ENCODE data around the gene LRCH1. TPM values are rescaled to one million over a fixed set of nuclear protein-coding genes. Genes with fewer than 3 reads are reported as not detected.

Gene LRCH1
- polyA plus RNA-seq, 3 donors = 30.0 to 33.8 (median 32.2) TPM

DNA sequence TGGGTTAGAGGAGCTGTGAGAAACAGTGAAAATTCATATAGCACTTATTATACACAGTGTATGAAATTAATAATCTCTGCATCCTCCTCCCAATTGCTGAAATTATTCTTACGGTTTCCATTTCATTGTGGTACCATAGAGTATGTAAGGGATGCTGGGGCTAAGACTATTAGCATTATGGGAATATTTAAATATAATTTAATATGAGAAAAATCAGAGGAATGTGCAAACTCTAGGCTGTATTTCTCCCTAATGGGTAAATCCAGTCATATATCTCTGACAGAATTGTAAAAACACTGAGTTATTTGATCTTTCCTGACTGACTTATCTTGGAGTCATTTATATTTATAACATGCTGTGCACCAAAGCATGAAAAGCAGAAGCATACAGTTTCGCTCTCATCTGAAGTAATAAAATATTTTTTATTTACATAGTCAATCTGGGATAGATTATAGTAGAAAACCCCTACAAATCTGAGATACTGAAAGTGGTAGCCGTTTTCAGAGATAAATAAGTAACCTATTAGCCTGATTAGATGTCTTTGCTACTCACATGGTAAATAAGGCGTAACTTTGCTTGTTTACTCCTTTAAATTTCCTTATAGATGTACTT is 34.9 kb downstream of the LRCH1 start:
- DNase-seq = no peak

DNA sequence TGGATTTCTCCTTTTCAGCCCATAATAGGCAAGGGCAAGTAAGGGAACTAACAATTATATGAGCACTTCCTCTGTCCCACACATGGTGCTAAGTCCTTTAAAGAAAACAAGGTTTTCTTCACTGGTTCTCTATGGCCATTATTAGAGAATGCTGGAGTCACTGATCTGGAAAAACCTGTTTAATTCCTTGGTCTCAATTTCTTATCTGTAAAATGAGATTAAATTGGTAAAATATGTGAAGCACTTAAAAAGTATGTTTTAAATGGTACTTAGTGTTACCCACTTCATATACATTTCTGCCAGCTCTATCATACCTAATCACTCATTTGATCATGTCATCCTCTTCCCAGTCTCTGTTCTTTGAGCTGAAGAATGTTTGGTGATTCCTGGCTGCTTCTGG is 39.4 kb downstream of the LRCH1 start:
- no peak for DNase-seq

DNA sequence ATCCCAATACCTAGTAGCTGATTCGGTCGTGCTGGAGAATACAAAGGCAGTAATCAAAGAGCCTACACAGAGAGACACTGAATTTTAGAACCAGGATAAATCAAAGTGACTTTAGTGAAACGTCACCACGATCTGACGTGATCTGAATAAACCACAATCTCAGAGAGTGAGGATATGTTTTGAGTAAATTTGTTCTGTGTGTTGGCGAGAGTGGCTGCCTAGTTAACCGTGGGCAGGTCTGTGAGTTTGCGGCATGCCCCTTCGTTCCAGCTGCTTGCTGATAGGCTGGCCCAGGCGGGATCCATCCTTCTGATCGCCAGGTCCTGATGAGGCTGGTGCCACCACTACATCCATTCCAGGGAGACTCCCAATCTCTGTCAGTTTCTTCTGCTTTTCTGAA is 40.4 kb downstream of the LRCH1 start:
- DNase-seq = no peak

DNA sequence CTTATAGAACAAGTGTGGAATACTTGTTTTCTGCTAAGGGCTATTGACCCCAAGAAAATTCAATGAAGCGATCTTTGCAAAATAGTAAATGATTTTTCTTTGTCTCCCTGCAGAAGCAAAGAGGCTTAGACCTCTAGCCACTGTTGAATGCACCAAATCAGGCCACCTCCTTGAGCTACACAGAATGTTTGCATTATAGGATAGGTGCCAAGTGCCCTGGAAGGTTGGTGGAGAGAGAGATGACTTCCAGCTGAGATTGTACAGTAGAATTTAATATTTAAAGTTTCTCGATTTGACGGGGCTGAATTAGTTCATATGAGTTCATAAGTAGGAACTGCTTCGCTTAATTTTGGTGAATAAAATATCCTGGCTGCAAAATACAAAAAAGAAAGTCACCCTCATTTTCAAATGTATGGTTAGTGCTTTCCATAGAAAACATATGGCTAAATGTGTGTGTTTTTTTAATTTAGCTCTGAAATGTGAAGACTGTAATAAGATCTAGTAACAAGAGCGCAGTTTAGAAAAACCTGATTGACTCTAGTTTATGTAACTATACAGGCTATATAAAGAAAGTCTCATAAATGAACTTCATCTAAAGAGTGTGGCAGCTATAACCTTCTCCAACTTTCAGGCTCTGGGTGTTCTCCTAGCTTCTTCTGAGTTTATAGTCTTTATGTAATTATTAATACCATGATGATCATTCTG is 41.6 kb downstream of the LRCH1 start:
- no peak for DNase-seq

DNA sequence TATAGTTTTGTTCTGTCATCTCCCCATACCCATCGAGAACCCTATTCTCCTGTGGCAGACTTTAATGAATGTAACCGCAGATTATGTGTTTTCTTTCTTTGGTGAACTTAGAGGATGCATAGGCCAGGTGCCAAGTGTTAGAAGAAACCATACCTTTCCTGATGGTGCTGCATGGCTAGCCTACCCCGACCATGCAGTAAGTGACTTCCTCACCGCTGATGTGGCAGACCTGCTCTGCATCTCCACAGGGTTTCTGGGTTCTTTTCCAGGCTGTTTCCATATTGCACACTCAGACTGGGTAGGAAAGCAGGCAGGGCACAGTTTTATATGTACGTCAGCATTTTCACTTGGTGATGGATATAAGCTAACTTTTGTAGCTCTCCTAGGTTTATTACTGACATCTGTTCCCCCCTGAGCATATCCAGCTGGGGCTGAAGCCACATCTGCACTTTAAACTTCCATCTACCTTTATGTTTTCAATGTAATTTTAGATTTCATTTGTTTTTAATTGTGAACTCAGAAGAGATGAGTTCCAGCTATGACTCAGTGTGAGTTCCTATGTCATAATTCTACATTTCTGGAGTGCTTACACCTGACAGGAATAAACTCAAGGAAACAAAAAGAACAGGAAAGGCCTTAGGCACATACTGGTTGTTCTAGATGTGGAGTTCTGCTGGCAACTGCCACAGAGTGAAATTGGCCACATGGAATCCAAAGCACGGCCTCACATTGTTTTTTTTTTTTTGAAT is 42.3 kb downstream of the LRCH1 start:
- no peak for DNase-seq

DNA sequence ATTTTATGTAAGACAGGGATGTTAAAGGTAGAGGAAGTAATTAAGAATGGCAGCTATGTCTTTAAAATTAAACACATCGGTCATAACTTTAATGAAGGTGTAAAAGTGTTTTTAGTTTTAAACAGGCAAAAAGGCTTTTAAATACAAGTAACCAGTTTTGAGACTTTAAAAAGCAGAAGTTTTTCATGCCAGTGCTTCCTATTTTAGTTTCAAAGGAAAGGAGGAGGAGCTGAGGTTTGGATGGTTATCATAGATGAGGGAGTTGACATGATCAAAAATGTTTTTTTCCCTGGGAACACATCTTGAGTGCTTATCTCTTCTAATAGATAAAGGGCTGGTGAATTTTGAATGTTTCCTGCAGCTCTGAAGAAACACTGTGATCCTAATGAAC is 42.9 kb downstream of the LRCH1 start:
- no peak for DNase-seq

DNA sequence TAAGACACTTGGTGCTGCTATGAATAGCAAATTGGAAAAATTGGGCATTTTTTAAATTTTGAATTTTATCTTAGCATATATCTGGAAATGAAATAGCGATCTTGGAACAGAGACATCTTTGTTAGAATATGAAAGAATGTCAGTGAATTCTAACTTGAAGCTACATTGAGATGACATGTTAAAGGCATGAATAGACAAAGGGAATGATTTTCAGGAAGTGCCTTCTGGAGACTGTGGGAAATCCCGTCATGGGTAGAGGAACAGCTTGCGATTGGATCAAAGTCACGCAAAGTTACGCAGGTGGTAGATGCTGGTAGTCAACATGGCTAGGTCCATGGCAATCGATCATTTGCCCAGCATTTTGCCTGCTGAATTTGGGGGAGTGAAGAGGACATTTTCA is 43.5 kb downstream of the LRCH1 start:
- no peak for DNase-seq

DNA sequence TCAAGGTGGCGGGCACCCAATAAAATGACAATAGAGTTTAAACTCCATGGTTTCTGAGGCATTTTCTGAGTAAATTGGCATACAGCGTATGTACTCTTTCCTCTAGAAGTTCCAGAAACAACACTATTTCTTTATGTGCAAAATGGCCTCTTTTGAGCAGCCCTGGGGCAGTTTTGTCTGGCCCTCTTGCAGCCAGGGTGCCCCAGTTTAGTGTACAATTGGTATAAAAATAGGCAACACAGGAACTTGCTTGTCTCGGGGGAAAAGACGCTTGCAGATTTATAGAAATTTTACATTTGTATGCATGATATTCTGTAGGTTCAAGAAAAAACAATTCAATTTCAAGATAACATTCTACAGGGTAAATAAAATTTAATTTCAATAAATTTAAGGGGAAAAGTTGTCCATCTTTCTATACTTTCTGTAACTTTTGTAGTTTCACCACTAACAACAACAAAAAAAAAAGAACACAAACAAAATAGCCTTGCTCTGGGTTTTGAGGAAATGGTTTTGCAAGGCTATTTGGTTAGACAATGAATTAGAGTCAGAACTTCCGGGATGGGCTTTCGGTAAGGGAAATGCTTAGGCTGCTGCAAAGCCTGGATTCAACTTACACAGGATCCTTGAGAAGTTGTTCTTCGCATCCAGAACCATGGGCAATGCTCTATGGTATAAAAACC is 45.3 kb downstream of the LRCH1 start:
- no peak for DNase-seq

DNA sequence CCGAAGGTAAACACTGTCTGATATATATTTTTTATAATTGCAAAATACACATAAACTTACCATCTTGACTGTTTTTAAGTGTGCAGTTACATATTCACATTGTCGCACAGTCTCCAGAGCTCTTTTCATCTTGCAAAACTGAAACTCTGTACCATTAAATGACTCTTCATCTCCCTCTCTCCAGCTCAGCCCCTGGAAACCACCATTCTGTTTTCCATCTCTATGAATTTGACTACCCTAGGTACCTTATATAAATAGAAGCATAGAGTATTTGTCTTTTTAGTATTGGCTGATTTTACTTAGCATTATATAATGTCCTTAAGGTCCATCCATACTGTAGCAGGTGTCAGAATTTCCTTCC is 45.8 kb downstream of the LRCH1 start:
- DNase-seq = no peak

DNA sequence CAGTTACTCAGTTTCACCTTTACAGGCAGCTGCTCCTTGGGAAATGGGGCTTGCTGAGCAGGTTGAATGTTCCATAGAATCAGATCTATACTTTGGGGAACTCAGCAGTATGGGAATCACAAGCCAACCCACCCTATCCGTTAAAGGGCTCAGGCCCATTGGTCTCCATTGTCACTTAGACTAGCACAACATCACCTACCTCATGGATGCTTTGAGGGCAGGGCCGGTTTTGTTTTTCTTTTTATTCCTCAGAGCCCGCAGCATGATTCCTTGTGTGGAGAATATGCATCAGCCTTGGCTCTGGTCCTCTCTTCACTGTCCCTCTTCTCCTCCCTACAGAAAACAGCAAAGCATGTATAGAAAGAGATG is 48.0 kb downstream of the LRCH1 start:
- no peak for DNase-seq

DNA sequence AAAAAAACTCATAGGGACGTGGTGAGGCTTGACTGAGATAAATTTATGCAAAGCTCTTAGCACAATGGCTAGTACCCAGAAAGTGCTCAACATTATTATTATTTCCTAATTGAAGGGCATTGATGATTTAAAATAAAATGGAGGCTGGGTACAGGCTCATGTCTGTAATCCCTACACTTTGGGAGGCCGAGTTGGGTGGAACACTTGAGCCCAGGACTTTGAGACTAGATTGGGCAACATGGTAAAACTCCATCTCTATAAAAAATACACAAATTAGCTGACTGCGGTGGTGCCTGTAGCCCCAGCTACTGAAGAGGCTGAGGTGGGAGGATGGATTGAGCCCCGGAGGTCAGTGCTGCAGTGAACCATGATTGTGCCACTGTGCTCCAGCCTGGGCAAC is 49.6 kb downstream of the LRCH1 start:
- DNase-seq = no peak

DNA sequence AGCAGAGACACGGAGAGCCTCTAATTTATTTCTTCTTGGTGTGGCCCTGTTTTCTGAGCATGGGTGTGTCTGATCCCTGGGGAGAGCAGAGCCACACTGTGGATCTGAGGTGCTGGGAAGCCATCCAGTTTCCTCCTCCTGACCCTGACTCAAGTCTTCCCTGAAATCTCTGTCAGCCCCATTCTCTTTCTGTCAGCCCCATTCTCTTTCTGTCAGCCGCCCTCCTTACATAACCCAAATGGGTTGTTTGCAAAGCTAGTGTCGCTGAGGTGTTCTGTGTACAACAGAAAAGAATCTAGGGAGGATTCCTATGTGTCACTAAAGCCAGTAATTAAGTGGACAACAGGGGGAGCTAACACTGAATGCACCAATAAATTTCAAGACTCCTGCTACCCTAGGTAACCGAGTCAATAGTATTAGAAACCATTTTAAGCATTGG is 50.2 kb downstream of the LRCH1 start:
- no peak for DNase-seq

DNA sequence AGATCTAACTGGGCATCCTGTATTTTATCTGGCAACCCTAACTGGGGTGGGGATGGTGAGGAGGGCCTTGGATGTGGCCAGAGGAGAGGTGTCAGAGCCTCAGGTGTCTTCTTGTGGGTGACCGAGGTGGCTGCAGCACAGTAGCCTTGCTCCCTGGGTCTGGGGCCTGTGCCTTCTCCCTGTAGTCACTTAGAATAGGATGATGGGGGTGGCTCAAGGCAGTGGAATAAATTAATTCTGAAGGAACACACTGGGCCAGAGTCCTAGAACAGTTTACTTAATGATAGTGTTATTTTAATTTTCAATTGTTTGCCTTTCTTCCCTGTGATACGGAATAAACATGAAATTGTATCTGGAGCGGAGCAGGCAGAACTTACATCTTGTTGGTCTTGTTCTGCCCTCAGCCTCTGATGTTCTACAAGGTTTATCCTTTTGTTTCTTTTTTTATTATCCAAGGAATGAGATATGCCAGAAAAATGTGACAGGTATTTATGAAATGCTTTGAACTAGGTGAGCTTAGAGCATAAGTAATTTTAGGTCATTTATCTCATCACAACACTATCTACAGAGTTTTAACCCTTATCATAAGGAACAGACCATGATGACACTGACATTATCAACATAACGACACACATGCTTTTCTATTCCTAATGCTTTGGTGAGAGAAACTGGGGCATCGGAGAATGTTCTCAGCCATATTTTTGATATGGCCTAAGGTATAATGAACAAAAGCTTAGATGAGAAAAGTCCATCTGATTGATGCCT is 51.4 kb downstream of the LRCH1 start:
- DNase-seq = no peak

DNA sequence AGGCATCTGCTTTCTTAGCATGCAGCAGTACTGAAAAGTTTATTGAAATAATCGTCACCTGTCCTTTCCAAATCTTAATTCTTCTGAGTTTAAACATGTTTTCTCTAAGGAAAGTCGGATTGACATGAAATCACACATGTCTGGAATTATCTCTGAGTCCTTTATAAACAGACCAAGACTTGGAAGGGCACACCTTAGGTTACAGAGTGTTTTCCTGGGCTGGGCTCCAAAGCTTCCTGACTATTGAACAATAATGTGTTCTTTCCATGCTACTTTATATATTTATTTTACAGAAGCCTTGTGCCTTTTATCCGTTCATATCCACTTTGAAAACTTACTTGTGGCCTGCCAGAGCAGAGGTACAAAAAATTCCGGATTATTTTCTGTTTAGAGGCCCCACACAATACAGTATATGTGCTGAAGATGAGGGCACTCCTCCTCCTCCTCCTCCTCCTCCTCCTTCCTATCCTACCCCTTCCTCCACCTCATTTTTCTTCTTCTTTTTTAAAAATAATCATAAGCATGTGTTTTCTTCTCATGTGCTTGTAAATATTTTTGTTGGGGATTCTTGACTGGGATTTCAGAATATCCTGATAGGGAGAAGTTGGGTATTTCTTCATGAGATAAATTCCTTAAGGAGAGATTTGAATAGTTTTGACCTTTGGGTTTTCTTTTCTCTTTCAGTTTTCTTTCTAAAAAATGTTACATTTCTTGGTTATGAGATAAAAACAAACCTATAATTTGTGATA is 52.3 kb downstream of the LRCH1 start:
- DNase-seq = no peak

DNA sequence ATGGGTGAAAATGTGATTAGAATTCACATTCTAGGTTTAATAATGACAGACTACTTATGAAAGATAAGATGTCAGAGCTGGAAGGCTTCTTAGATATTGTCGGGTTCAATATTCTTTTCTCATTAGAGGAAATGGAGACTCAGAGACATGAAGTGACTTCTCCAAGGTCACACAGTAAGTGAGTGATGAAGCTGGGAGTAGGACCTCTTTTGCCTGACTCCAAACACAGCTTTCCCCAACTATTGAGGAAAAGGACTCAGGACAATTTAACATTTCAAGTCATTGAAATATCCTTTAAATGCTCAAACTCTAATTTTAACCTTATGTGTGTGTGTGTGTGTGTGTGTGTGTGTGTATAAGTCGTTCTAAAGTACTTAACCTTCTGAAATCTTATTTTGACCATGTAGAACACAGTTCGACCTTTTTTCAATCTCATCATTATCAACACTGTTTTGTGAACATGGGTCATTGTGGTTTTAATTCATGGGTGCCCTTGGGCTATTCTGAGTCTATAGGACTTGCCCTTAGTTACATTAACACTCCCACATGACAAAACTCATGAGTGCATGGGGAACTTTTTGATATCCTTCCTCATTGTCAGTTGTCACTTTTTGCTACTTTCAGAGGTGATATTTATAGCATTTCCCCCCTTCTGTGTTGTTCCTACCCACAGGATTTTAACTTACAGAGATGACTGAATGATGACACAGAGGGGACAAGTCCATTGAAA is 53.0 kb downstream of the LRCH1 start:
- no peak for DNase-seq

DNA sequence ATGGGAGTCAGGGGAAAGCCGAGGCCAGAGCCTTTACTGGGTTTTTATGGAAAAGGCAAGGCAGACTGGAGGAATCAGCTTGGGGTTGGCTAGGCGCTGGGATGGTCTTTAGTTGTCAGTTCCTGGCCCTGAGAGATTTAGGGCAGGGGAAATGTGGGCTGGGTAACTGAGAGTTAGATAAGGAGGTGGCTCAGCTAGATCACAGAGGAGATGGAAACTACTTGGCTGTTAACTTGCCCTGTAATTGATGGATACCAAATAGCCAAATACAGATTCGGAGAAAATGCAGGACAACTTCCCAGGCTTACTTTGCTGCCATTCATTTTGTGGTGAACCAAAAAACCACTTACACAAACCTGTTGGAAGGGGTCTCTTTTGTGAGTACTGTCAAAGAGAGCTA is 54.0 kb downstream of the LRCH1 start:
- DNase-seq = no peak

DNA sequence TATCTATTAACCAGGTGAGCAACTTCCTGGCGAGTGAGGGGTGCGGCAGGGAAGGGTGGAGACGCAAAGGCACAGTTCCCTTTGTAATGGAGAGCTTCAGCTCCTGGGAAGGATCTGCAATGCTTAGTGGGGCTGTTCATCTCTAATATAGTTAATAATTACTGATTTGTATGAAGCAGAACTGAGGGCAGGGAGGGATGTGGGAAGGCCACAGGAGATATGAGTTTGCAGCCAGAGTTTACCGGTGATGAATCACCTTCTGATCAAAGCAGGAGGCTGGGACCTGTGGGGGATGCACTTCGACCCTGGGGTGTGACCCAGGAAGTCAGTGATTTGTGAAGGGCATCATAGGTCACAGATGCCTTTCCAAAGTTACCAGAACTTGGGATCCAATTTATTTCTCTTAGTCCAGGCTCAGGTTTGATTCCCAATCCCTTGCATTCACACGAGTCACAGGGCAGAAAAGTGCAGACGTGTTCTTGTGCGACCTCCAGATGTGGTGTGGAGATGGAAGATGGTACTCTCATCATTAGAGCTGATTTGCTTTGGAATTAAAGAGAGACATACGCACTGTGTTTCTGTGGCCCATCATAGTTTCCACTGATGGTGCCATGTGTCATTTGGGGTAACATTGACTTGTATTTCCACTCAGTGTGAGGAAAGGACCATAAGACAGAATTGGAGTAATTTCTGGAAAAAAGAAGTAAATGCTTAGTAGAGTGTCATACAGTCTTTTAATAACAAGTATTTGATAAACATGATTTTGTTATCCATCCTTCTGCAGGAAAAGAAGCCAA is 55.0 kb downstream of the LRCH1 start:
- DNase-seq = no peak

DNA sequence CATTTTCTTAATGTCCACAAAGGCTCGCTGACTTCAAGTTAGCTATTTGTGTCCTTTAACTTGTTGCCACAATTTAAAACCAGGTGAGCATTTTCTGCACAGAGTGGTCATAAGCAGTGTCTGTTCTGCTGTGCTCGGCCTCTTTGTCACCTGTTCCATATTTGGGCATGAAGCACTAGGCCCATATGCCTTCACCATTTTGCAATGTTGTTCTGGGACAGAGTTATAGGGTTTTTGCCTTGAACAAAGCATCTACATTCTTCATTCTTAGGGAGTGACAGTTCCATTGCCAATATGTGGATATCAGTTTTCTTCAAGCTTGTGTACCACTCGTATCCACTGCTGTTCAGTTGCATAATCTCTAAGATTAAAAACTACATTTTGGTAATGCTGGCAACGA is 56.1 kb downstream of the LRCH1 start:
- DNase-seq = no peak

DNA sequence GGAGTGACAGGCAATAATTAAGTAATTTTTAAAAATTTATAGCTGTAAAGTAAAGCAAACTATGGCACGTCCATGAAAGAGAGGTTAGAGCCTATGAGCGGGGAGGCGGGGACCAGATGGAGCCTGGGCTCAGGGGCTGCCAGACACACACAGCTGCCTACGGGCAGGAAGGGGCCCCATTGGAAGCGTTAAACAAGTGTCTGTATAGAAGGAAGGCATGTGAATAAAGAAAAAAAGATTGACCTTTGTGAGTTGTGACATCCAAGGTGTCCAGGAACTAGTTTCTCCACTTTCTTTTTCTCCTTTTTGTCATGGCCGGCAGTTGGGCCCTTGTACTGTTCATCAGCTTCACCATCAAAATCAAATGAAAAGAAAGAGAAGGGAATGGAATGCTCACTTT is 56.8 kb downstream of the LRCH1 start:
- DNase-seq = no peak

DNA sequence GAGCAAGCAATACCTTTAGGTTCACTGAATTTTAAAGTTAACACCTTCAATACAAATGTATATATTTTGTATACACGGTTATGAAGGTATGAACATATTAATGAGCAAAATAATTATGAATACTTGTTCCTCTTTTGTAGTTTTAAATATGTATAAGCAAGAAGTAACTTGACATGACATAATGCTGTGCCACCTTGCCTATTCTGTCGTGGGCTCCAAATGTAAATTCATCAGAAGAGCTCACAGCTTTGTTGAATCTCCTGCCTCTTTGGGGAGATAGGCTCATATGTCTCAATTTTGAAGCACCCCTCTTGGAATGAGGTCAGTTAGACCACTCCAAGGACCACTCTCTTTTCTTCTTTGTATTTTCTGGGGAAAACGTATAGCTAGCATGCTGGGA is 59.3 kb downstream of the LRCH1 start:
- DNase-seq = no peak
